BJ (cell line): Measurements from ENCODE around the gene SIN3B. TPM values are rescaled to one million over a fixed set of nuclear protein-coding genes. Genes with fewer than 3 reads are reported as not detected.

Experiments
- CTCF ChIA-PET: fragments of 350-600 bp; formaldehyde crosslinking; extraction: SDS; loops from one replicate; lab custom pipeline; 2021; ENCODE audit warnings: antibody characterized with exemption, inconsistent platforms; lab: Yijun Ruan, JAX
- POLR2A ChIA-PET: fragments of 300-600 bp; sonication (Branson Sonifier 250); formaldehyde crosslinking; extraction: SDS; loops from one replicate; lab custom pipeline; 2021; ENCODE audit warnings: antibody characterized with exemption; lab: Charles Lee
- DNase-seq: peaks from one replicate; pipeline ENCODE4 v3.0.0-alpha.2; 2011; ENCODE audit warnings: low read depth
- H3K27me3 ChIP-seq: 2 replicates; pipeline ENCODE4 v1.6.0; 2011; ENCODE audit warnings: low read length; ENCODE audit not compliant: control insufficient read depth, insufficient read depth
- H3K36me3 ChIP-seq: 2 replicates; pipeline ENCODE4 v1.5.1; 2011; ENCODE audit warnings: low read length; ENCODE audit not compliant: control insufficient read depth, insufficient read depth
- H3K4me3 ChIP-seq: 2 replicates; pipeline ENCODE4 v1.5.1; 2011; ENCODE audit warnings: low read depth, mild to moderate bottlenecking, control low read depth, low read length
- CTCF ChIP-seq: IDR thresholded peaks from 2 replicates; pipeline ENCODE4 v1.5.1; 2011; ENCODE audit warnings: low read depth, mild to moderate bottlenecking, control low read depth, inconsistent platforms, low read length, moderate library complexity; ENCODE audit not compliant: insufficient read depth
- polyA plus RNA-seq: library from polyadenylated mRNA; depleted of rRNA; stranded (reverse); fragments of >200 nt; gene quantifications from 2 replicates; pipeline ENCODE4 v1.2.3, GENCODE V29; 2011

SIN3B gene
- polyA plus RNA-seq, 1 experiment, result 25.5 TPM

DNA sequence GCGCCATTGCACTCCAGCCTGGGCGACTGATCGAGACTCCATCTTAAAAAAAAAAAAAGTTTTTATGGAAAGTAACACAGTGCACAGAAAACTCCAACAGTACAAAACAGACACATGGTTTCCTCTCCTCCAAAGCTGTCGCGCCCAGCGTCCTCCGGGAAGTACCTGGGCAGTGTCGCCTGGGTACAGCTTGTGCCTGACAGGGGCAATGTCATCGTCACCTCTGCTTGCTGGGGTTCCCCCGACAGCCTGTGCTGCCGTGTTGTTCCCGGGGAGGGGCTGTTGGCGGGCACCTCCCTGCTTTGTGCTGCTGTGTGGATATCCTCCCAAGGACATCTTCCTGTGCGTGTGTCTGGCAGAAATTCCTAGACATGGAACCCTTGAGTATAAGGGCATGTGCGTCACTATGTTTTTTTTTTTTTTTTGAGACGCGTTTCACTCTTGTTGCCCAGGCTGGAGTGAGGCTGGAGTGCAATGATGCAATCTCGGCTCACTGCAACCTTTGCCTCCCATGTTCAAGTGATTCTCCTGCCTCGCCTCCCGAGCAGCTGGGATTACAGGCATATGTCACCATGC, 57.2 kb downstream of the SIN3B start:
- no peak for DNase-seq
- Histone ChIP-seq H3K27me3 (no peaks in the 10 kb centered on the region), H3K36me3 (no peaks in the 10 kb centered on the region), H3K4me3 (no peak overlapping the region)
- no peak for TF ChIP-seq CTCF
- POLR2A ChIA-PET, result no interaction called here
- CTCF ChIA-PET, result no interaction called here

GRCh38 chr19:16887353-16888265, 58.4 kb downstream of the SIN3B start:
- TF ChIP-seq CTCF, result no peak

DNA sequence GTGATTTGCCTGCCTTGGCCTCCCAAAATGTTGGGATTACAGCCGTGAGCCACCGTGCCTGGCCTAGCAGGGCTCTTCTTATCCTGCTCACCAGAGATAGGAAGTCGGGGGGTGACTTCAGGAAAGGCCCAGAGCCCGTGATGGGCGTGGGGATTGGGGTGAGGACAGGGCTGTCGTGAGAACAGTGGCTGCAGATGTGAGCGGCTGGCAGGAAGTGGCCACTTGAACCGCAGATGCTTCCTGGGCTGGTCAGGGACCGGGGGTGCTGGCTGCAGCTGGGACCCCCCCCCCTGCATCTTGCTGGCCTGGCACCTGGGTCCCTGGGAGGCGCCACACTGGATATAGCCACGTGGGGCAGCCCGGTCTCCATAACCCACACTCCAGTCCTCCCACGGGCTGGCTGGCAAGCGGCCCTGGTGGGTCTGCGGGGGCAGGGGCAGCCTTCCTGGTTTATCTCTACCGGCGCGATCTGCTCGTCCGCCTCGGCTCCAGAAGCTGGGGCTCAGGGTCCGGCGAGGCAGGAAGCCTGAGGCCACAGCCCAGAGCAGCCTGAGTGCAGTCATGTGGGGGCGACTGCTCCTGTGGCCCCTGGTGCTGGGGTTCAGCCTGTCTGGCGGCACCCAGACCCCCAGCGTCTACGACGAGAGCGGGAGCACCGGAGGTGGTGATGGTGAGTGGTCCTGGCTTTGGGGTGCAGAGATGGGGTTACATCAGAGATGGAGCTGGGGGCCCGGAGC, 59.6 kb downstream of the SIN3B start, which contains the start of gene F2RL3:
Gene F2RL3 (plus strand): TSS at position 371 of the 737 bp plus-strand sequence. CDS start 191 bp downstream, at position 562.
- ChIA-PET CTCF (no interaction called here), POLR2A (no interaction called here)
- Histone ChIP-seq H3K4me3 (no peak within 1 kb of the TSS), H3K36me3 (no peaks in the 10 kb centered on the region), H3K27me3 (no peaks in the 10 kb centered on the region)
- TF ChIP-seq CTCF, result no peak
- no peak for DNase-seq

More at GRCh38 chr19:16887353-16888265, 58.4 kb downstream of the SIN3B start:
- POLR2A ChIA-PET, result no interaction called here
- CTCF ChIA-PET, result no interaction called here
- no peak for DNase-seq
- Histone ChIP-seq H3K36me3 (no peaks in the 10 kb centered on the region), H3K27me3 (no peaks in the 10 kb centered on the region), H3K4me3 (no peak overlapping the region)

DNA sequence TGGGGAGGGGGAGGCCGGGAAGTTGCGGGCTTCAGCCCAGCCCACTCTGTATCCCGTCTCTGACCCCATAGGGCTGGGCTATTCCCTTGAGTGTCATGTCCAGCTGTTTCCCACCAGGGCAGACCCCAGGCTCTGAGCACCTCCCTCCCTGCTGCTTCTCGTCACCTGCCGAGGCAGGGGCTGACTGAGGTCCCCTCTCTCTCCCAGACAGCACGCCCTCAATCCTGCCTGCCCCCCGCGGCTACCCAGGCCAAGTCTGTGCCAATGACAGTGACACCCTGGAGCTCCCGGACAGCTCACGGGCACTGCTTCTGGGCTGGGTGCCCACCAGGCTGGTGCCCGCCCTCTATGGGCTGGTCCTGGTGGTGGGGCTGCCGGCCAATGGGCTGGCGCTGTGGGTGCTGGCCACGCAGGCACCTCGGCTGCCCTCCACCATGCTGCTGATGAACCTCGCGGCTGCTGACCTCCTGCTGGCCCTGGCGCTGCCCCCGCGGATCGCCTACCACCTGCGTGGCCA, 60.2 kb downstream of the SIN3B start:
- Histone ChIP-seq H3K4me3 (no peak overlapping the region), H3K36me3 (no peaks in the 10 kb centered on the region), H3K27me3 (0 out of 2 replicates have a peak, but pooled peaks cover 2% of the 10 kb centered on the region)
- POLR2A ChIA-PET, result no interaction called here
- TF ChIP-seq CTCF, result no peak
- no peak for DNase-seq
- CTCF ChIA-PET, result no interaction called here
